NCI-H748 (cell line): ENCODE data around the gene CST3.
A peak's percentile ranks its signal among the peaks of the same experiment; 100 is the strongest.
"Not testable (repeated sequence)": the region's sequence is repeated elsewhere in the genome, so short reads cannot be mapped to it uniquely, and the experiment has no call there.

ENCODE experiments used
- DNase-seq: peaks from one replicate; lab custom pipeline; 2025; ENCODE audit not compliant: unreplicated experiment; lab: John Stamatoyannopoulos, UW

Gene CST3, protein sequence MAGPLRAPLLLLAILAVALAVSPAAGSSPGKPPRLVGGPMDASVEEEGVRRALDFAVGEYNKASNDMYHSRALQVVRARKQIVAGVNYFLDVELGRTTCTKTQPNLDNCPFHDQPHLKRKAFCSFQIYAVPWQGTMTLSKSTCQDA

DNA sequence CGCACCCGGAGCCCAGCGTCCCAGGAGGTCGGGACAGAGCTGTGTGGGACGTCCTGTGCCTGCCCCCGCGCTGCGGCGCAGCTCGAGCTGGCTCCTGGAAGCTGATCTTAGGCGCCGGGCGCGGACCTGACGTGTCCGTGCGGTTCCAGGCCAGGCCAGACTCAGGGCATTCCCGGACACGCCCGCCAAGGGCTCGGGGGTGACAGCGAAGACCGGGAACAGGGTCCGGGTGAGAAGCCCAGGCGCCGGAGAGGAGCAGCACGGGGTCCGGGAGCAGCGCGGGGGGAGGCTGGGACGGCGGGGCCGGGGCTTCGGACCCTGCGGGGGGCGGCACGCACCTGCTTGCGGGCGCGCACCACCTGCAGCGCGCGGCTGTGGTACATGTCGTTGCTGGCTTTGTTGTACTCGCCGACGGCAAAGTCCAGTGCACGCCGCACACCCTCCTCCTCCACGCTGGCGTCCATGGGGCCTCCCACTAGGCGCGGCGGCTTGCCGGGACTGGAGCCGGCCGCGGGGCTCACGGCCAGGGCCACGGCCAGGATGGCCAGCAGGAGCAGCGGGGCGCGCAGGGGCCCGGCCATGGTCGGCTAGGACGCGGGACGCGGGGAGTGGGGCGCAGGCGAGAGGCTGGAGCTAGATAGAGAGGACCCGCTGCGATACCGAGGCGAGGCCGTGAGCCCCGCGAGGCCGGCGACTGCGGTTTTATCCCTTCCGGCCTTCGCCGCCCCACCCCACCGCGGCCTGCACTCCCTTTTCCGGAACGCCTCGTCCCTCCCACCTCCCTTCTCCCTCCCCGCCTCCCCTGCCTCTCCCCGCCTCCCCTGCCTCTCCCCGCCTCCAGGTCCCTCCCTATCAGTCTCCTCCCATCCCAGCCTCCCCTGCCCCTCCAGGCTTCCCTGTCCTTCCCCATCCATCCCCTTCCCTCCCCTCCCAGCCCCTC lies at the start of gene CST3:
Gene CST3, minus strand, starts transcription at position 674 of the 940 bp plus-strand sequence. Its CDS starts 93 bp downstream, at position 581.
- peak; percentile 93 for DNase-seq

- no peak for DNase-seq
Observed at GRCh38 chr20:23686046-23686750, 48.4 kb upstream of the CST3 start.

GRCh38 chr20:23685529-23685896 lies 47.8 kb upstream of the CST3 start:
- not testable (repeated sequence) for DNase-seq

GRCh38 chr20:23684261-23684660 lies 46.5 kb upstream of the CST3 start:
- DNase-seq: no peak

DNA sequence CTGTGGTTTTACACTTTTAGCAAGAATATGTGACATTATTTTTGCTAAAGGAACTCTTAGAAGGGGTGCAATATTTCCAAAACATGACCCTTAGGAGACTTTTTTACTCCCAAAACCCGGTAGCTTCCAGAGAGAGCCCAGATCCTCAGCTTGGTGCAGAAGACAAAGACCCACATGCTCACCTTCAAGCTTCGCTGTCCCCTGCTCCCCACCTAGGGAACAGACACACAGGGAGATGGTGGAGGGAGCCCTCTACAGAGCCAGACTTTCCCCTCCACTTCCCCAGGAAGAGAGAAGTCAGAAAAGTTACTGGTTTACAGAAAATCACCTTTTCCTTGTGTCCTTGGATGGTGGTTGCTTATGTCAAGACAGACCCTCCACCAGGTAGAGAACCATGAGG lies 46.1 kb upstream of the CST3 start:
- no peak for DNase-seq

DNA sequence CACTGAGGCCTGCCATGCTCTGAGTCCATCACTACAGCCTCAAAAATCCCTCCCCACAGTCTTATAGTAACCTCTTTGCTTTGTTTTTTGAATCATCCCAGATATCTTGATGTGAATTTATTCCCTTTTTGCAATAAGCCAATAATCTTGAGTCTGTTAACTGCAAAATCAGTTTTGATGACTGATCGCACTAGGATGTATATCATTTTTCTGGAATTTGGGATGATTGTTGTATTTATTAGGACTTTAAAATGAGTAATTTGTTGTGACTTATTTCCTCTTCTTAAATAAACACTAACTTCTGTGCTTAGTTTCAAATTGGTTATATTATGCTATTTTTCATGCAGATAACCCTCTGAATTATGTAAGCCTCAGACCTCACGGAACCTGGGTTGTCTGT lies 45.5 kb upstream of the CST3 start:
- no peak for DNase-seq

GRCh38 chr20:23680146-23680545 lies 42.4 kb upstream of the CST3 start:
- DNase-seq: no peak

- DNase-seq: no peak
Observed at GRCh38 chr20:23679133-23680092, 41.7 kb upstream of the CST3 start.

- no peak for DNase-seq
Observed at GRCh38 chr20:23673209-23673608, 35.5 kb upstream of the CST3 start.

- DNase-seq: no peak
Observed at GRCh38 chr20:23672158-23672557, 34.4 kb upstream of the CST3 start.

- no peak for DNase-seq
Observed at GRCh38 chr20:23671479-23671878, 33.7 kb upstream of the CST3 start.

DNA sequence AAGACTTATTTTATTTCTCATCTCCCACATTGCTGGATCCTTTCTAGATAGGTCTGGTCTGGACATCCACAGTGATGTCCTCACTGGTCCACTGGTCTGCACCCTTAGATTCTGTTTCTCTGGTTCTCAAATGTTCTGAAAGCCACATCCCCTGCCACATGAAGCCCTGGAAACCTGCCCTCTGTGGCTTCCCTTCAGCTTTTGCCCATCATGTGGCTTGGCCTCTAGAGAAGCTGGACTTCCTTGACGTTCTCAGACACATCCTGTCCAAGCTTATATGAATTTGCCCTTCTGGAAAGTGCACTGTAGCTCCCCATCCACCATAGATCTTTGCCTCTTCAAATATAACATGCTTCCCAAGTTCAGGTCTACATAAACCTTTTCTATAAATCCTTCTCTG lies 32.6 kb upstream of the CST3 start:
- no peak for DNase-seq

DNA sequence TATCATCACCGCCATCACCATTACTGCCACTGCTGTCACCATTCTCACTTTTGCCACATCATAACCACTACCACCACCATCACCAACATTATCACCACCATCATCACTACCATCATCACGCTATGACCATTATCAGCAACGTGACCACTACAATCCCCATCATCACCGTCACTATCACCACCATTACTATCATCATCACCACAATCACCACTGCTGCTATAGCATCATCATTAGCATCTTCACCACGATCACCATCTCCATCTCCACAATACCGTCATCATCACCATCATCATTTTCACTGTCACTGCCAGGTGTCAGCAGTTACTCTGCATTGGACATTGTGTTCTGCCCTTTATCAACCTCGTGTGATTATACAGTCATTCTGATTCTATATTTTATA lies 32.1 kb upstream of the CST3 start:
- DNase-seq: no peak

DNA sequence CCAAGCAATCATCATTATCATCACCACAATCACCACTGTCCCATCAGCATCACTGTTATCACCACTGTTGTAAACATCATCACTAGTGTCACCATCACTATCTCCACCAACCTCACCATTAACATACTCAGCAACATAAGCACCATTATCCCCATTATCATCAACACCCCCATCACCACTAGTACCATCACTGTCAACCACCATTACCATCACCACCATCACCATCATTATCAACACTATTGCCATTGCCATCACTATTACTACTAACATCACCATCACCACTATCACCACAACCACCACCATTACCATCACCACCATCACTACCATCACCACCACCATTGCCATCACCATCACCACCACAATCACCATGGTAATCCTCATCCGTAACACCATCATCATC lies 31.6 kb upstream of the CST3 start:
- DNase-seq: no peak

- peak; percentile 64 for DNase-seq
Observed at GRCh38 chr20:23668477-23668951, 30.8 kb upstream of the CST3 start.

DNA sequence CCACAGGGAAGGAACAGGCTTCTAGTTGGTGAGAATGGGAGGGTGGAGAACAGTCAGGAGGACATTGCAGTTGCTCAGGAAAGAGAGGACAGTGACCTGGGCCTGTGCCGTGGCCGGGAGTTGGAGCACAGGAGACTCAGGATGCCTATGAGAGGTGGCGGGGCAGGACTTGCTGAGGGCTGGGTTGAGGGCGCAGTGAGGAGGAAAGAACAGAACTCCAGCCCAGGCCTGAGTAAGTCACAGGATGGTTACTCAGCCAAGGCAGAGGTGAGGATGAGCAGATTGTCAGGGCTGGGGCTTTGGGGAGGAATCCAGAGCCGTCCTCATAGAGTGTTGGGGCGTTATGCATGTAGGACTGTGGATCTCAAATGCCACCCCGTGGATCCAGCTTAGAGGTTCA lies 29.9 kb upstream of the CST3 start:
- DNase-seq: no peak

DNA sequence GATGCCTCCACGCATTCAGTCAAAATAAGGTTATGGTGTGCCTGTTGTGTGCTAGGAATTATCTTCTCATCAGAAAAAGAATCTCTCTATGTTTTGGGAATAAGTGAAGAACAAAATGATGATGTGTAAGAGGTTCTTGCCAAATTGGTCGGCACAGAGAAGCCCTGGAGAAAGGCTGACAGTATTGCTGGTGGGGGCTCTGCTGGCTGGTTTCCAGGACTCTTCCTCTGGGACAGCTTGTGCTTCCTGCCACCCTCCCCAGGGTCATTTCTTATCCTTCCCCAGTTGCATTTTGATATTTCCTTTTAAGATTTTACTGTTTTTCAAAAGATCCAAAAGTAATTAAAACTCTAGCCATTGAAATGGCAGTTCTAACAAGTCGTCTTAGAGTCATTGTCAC lies 28.9 kb upstream of the CST3 start:
- DNase-seq: no peak

- DNase-seq: no peak
Observed at GRCh38 chr20:23666189-23666588, 28.4 kb upstream of the CST3 start.

DNA sequence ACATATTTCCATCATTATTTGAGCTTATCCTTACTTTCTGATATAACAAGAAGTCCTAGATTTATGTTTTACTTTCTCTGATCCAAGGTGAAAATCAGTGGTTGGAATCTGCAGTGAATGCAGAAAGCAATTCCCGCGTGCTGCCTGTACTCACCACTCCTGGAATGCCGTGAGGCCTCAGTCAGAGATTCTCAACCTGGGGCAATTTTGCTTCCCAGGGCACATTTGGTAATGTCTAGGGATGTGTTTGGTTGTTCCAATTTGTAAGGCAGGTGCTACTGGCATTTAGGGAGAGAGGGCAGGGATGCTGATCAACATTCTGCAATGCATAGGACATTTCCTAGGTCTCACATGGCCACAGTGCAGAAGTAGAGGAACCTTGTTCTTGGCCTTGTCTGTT lies 27.2 kb upstream of the CST3 start:
- no peak for DNase-seq

DNA sequence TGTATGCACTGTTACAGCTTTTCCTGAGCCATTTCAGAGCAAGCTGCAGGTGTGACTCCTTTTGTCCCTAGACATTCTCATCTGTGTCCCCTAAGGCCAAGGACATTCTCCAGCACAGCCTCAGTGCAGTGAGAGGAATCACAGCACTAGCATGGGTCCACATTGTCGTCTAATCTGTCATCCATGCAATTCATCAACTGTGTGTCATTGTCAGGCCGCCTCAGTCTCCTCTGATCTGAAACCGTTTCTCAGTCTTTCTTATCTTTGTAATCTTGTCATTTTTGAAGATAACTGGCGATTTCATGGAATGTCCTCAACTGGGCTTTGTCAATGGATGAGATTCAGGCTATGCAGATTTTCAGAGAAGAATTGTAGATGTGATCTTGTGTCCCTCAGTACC lies 26.3 kb upstream of the CST3 start:
- DNase-seq: not testable (repeated sequence)

- no peak for DNase-seq
Observed at GRCh38 chr20:23663180-23663579, 25.4 kb upstream of the CST3 start.
